Peyer's patch (tissue), 4 donors: Measurements from ENCODE around the gene CLCN7.

Experiments
- POLR2A ChIP-seq, 2 donors: fragments of 450-650 bp; IDR thresholded peaks; one replicate each; pipeline ENCODE4 v1.5.1; 2017; ENCODE audit warnings: antibody characterized with exemption in 2 of 2, mild to moderate bottlenecking in 2 of 2, moderate library complexity in 2 of 2
- TF ChIP-seq, protein P1 (sequence below), 6 experiments: fragments of 450-650 bp in 4 of 6; fragments of 200-600 bp in 2 of 6; sonication (generic) in 1 of 6; IDR thresholded peaks; one replicate each; pipeline ENCODE4 v1.5.1; 2017 to 2019; ENCODE audit warnings: antibody characterized with exemption in 6 of 6, mild to moderate bottlenecking in 3 of 6, moderate library complexity in 1 of 6

DNA sequence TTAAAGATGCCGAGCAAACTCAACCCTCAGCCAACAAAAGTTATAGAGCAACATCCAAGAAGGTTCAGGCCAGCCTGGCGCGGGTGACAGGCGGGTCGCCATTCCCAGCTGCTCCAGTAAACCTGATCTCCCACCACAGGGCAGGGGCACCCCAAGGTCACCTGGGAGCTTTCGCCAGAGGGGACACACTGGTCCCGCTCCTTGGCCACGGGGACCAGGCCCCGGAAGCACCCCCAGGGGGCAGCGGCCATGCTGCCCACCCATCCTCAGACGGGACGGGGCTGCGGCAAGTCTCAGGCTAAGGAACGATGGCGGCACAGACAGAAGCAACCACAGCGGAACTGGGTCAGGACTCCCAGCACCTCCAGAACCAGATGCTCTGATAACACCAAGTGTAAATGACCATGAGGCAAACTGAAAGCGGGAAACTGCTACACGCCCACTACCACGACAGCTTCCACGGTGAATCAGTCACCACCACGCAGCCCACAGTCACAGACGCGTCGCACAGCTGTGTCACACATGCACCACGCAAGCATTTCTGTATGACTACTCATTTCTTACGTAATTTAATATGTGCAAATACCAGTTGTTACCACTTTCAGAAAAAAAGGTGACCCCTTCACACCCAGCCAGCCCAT, 16.4 kb downstream of the CLCN7 start:
- TF ChIP-seq, protein P1, sequence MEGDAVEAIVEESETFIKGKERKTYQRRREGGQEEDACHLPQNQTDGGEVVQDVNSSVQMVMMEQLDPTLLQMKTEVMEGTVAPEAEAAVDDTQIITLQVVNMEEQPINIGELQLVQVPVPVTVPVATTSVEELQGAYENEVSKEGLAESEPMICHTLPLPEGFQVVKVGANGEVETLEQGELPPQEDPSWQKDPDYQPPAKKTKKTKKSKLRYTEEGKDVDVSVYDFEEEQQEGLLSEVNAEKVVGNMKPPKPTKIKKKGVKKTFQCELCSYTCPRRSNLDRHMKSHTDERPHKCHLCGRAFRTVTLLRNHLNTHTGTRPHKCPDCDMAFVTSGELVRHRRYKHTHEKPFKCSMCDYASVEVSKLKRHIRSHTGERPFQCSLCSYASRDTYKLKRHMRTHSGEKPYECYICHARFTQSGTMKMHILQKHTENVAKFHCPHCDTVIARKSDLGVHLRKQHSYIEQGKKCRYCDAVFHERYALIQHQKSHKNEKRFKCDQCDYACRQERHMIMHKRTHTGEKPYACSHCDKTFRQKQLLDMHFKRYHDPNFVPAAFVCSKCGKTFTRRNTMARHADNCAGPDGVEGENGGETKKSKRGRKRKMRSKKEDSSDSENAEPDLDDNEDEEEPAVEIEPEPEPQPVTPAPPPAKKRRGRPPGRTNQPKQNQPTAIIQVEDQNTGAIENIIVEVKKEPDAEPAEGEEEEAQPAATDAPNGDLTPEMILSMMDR (IDR thresholded peaks at IDR 0.05), result no peak
- no peak for TF ChIP-seq POLR2A (IDR thresholded peaks at IDR 0.05)
